NCI-H510A treated with DMSO at 0.1 percent for 48 hours (cell line): ENCODE results near the gene GPC6.
"Not testable (repeated sequence)": the region's sequence is repeated elsewhere in the genome, so short reads cannot be mapped to it uniquely, and the experiment has no call there.

Source experiments
- DNase-seq: peaks from one replicate; lab custom pipeline; 2025; lab: John Stamatoyannopoulos, UW

GPC6 gene

GRCh38 chr13:94328381-94329041, 1101.9 kb downstream of the GPC6 start:
- DNase-seq = no peak

GRCh38 chr13:94329277-94329676, 1102.7 kb downstream of the GPC6 start:
- no peak for DNase-seq

GRCh38 chr13:94329754-94330551, 1103.3 kb downstream of the GPC6 start:
- no peak for DNase-seq

- DNase-seq = no peak
Measured at GRCh38 chr13:94330552-94331071, 1104.0 kb downstream of the GPC6 start.

- DNase-seq = no peak
Measured at GRCh38 chr13:94331281-94331680, 1104.7 kb downstream of the GPC6 start.

- no peak for DNase-seq
Measured at GRCh38 chr13:94332359-94333096, 1105.9 kb downstream of the GPC6 start.

- no peak for DNase-seq
Measured at GRCh38 chr13:94333131-94333820, 1106.7 kb downstream of the GPC6 start.

GRCh38 chr13:94335761-94336526, 1109.3 kb downstream of the GPC6 start:
- DNase-seq = no peak

- DNase-seq = no peak
Measured at GRCh38 chr13:94339116-94339687, 1112.6 kb downstream of the GPC6 start.

- no peak for DNase-seq
Measured at GRCh38 chr13:94342436-94343242, 1116.0 kb downstream of the GPC6 start.

GRCh38 chr13:94343243-94343585, 1116.6 kb downstream of the GPC6 start:
- no peak for DNase-seq

GRCh38 chr13:94343687-94344086, 1117.1 kb downstream of the GPC6 start:
- DNase-seq = not testable (repeated sequence)

- no peak for DNase-seq
Measured at GRCh38 chr13:94344126-94344818, 1117.7 kb downstream of the GPC6 start.

GRCh38 chr13:94345374-94346195, 1119.0 kb downstream of the GPC6 start:
- peak; percentile 43 for DNase-seq

- no peak for DNase-seq
Measured at GRCh38 chr13:94346261-94347019, 1119.8 kb downstream of the GPC6 start.

GRCh38 chr13:94351292-94351990, 1124.8 kb downstream of the GPC6 start:
- DNase-seq = no peak

GRCh38 chr13:94352057-94352456, 1125.5 kb downstream of the GPC6 start:
- no peak for DNase-seq
